ENCODE measurements around the gene STPG4. TPM values are rescaled to one million over a fixed set of nuclear protein-coding genes. Genes with fewer than 3 reads are reported as not detected.
A peak's percentile ranks its signal among the peaks of the same experiment; 100 is the strongest.

Gene STPG4
- total and polyA plus RNA-seq, 8 donors, result 0.17 to 1.0 (median 0.33) TPM

DNA sequence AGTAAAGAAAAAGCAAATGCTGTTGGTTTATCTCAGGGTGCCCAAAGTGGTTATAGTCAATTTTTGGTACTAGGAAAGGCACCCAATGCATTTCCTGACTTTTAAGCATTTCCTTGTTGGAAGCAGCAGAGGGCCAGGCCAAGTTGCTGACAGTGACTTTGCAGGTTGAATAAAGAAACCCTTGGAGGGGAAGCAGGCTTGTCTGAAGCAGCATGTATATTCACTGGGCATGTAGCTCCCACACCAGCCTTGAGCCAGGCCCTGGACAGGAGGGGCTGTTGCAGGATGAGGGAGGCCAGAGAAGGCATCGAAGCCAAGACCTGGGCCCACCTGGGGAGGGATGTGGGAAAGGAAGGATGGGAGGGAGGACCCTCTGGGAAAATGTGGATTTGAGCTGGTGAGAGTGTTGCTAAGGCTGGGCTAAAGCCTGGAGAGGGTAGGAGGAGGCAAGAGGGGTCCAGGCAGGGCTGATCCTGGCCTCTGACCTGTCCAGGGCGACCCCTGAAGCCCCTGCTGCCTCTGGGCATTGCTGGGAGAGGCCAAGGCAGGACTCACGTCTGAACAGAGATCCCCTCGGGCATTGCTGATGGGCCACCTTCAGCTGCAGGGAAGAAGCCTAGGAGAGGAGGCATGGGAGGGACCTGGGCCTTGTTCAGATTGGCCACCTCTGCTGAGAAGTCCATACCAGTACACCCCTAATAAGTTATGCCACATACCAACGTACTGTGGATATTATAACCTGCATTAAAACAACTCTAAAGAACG is 79.6 kb downstream of the STPG4 start:
- DNase-seq, result no peak
- TF ChIP-seq, protein P1, sequence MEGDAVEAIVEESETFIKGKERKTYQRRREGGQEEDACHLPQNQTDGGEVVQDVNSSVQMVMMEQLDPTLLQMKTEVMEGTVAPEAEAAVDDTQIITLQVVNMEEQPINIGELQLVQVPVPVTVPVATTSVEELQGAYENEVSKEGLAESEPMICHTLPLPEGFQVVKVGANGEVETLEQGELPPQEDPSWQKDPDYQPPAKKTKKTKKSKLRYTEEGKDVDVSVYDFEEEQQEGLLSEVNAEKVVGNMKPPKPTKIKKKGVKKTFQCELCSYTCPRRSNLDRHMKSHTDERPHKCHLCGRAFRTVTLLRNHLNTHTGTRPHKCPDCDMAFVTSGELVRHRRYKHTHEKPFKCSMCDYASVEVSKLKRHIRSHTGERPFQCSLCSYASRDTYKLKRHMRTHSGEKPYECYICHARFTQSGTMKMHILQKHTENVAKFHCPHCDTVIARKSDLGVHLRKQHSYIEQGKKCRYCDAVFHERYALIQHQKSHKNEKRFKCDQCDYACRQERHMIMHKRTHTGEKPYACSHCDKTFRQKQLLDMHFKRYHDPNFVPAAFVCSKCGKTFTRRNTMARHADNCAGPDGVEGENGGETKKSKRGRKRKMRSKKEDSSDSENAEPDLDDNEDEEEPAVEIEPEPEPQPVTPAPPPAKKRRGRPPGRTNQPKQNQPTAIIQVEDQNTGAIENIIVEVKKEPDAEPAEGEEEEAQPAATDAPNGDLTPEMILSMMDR (IDR thresholded peaks at IDR 0.05), result no peak
- peak overlapping the region; percentile 45 to 74 for H3K27ac ChIP-seq
- no peak overlapping the region for H3K4me3 ChIP-seq
- no peaks in the 10 kb centered on the region for H3K9me3 ChIP-seq
- intact Hi-C loops (cut with DNase I), result no loop called here
- peaks cover 48 to 79% of the 10 kb centered on the region in 2 donors for H3K4me1 ChIP-seq
- peaks cover 0 to 11% of the 10 kb centered on the region in 2 donors for H3K36me3 ChIP-seq
- H3K27me3 ChIP-seq, result no peaks in the 10 kb centered on the region
- ATAC-seq, result no peak

DNA sequence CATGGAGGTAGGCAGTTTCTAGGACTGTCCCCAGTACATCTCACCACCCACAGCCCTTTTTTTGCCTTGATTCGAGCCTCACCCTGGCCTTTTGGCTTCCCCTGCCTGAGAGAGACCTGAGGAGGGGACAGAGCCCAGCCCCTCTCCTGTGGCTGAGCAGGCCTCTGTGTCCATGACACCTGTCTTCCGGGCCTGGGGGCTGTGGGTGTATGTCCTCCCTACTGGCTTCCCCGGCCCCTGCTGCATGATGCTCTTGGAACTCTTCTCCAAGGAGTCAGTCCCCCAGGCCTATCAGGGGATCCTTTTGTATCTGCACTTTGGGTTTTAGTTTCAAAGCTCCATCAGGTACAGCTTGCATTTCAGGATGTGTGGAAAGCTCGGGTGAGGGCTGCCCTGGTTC is 80.4 kb downstream of the STPG4 start:
- H3K27ac ChIP-seq, result peak overlapping the region in 1 of 2 donors; percentile 45
- ATAC-seq, result no peak
- intact Hi-C loops (cut with DNase I), result no loop called here

GRCh38 chr2:47073641-47074040 is 81.5 kb downstream of the STPG4 start:
- peak overlapping the region in 1 of 2 donors; percentile 92 for H3K27ac ChIP-seq
- TF ChIP-seq, protein P1 (IDR thresholded peaks at IDR 0.05), result no peak
- no peak for ATAC-seq

More for the DNA sequence above, 80.4 kb downstream of the STPG4 start:
- no peak for DNase-seq
- H3K4me1 ChIP-seq, result peaks cover 48 to 79% of the 10 kb centered on the region in 2 donors
- TF ChIP-seq, protein P1 (IDR thresholded peaks at IDR 0.05), result no peak
- H3K27me3 ChIP-seq, result no peaks in the 10 kb centered on the region
- peaks cover 0 to 11% of the 10 kb centered on the region in 2 donors for H3K36me3 ChIP-seq
- H3K4me3 ChIP-seq, result no peak overlapping the region
- H3K9me3 ChIP-seq, result no peaks in the 10 kb centered on the region

DNA sequence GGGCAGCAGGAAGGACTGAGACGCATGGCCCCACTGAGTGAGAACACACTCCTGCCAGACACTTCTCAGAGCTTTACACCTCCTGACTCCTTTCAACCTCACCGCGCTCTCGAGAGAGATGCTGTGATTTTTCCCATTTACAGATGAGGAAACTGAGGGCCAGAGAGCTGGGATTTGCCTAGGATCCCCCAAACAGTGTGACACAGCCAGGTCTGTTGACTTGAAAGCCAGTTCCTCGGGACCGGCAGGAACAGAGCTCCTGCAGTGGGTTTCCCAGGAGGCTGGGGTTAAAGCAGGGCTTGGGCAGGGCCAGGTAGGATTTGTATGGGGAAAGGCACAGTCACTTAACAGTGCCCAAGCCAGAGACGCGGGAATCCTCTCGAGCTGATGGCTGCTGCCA is 81.9 kb downstream of the STPG4 start:
- ATAC-seq (no peak), DNase-seq (no peak)
- Histone ChIP-seq H3K9me3 (no peaks in the 10 kb centered on the region), H3K4me3 (no peak overlapping the region), H3K27me3 (no peaks in the 10 kb centered on the region), H3K4me1 (peaks cover 60 to 77% of the 10 kb centered on the region in 2 donors), H3K27ac (peak overlapping the region; percentile 88 to 92), H3K36me3 (peaks cover 0 to 11% of the 10 kb centered on the region in 2 donors)
- intact Hi-C loops (cut with DNase I), result no loop called here
- TF ChIP-seq, protein P1 (IDR thresholded peaks at IDR 0.05), result no peak

More at GRCh38 chr2:47073641-47074040, 81.5 kb downstream of the STPG4 start:
- intact Hi-C loops (cut with DNase I), result no loop called here
- Histone ChIP-seq H3K36me3 (peaks cover 0 to 11% of the 10 kb centered on the region in 2 donors), H3K4me3 (no peak overlapping the region), H3K4me1 (peaks cover 57 to 80% of the 10 kb centered on the region in 2 donors), H3K9me3 (no peaks in the 10 kb centered on the region), H3K27me3 (no peaks in the 10 kb centered on the region)
- DNase-seq, result peak in 1 of 4 donors; percentile 73

DNA sequence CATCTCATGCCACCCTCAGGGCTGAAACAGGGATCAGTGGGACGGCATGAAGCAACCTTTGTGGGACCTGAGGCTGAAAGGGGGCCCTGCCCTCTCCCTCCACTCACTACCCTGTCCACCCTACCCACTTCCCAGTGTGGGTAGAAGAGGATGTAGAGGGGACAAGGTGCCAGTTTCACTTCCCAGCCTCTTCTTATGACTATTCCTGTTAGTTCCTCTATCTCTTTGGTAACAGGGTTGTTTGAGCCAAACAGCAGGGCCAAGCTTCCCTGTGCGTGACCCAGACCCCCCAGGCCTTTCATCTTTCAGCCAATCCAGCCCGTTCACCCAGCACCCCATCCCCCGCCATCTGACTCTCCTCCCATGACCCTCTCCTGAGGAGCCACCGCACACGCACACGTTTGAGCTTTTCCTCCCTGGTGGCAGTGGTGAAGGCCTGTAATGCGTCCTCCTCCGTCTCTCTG is 82.3 kb downstream of the STPG4 start:
- Histone ChIP-seq H3K27me3 (no peaks in the 10 kb centered on the region), H3K4me3 (no peak overlapping the region), H3K9me3 (no peaks in the 10 kb centered on the region), H3K27ac (peak overlapping the region; percentile 88 to 92), H3K4me1 (peaks cover 60 to 81% of the 10 kb centered on the region in 2 donors), H3K36me3 (peaks cover 0 to 11% of the 10 kb centered on the region in 2 donors)
- TF ChIP-seq, protein P1 (IDR thresholded peaks at IDR 0.05), result no peak
- DNase-seq (peak in 1 of 4 donors; percentile 70), ATAC-seq (peak; percentile 13)
- intact Hi-C loops (cut with DNase I), result no loop called here

All from left lung (tissue), 10 donors.